HEK293T (cell line): ENCODE measurements around the gene LIX1L.

Experiments used
- ARNT ChIP-seq: fragments of 450-650 bp; IDR thresholded peaks from 2 replicates; pipeline ENCODE4 v1.6.1; 2017; ENCODE audit warnings: mild to moderate bottlenecking
- BHLHE40 ChIP-seq: fragments of 450-650 bp; IDR thresholded peaks from 2 replicates; pipeline ENCODE4 v1.6.1; 2016; ENCODE audit warnings: mild to moderate bottlenecking, moderate library complexity, borderline replicate concordance
- CTBP1 ChIP-seq: fragments of 450-650 bp; IDR thresholded peaks from 2 replicates; pipeline ENCODE4 v1.6.1; 2016; ENCODE audit warnings: borderline replicate concordance
- ELF4 ChIP-seq: fragments of 450-650 bp; IDR thresholded peaks from 2 replicates; pipeline ENCODE4 v1.6.1; 2017; ENCODE audit warnings: antibody characterized with exemption
- FOXK2 ChIP-seq: fragments of 450-650 bp; IDR thresholded peaks from 2 replicates; pipeline ENCODE4 v1.6.1; 2016; ENCODE audit warnings: mild to moderate bottlenecking
- FOXM1 ChIP-seq: fragments of 450-650 bp; IDR thresholded peaks from 2 replicates; pipeline ENCODE4 v1.6.1; 2017; ENCODE audit warnings: mild to moderate bottlenecking, borderline replicate concordance
- HDGF ChIP-seq: fragments of 450-650 bp; IDR thresholded peaks from 2 replicates; pipeline ENCODE4 v1.6.1; 2017; ENCODE audit warnings: antibody characterized with exemption, borderline replicate concordance
- L3MBTL2 ChIP-seq: fragments of 450-650 bp; conservative IDR thresholded peaks from 2 replicates; pipeline ENCODE4 v1.6.1; 2016; ENCODE audit warnings: mild to moderate bottlenecking
- LEF1 ChIP-seq: fragments of 450-650 bp; IDR thresholded peaks from 2 replicates; pipeline ENCODE4 v1.6.1; 2017; ENCODE audit warnings: mild to moderate bottlenecking, borderline replicate concordance
- NFRKB ChIP-seq: fragments of 450-650 bp; IDR thresholded peaks from 2 replicates; pipeline ENCODE4 v1.6.1; 2016; ENCODE audit warnings: mild to moderate bottlenecking, moderate library complexity
- SP1 ChIP-seq: fragments of 450-650 bp; IDR thresholded peaks from 2 replicates; pipeline ENCODE4 v1.6.1; 2017
- SUZ12 ChIP-seq: fragments of 450-650 bp; IDR thresholded peaks from 2 replicates; pipeline ENCODE4 v1.6.1; 2016; ENCODE audit warnings: mild to moderate bottlenecking
- TARDBP ChIP-seq: fragments of 450-650 bp; IDR thresholded peaks from 2 replicates; pipeline ENCODE4 v1.6.1; 2016
- ZNF384 ChIP-seq: fragments of 450-650 bp; IDR thresholded peaks from 2 replicates; pipeline ENCODE4 v1.6.1; 2016

DNA sequence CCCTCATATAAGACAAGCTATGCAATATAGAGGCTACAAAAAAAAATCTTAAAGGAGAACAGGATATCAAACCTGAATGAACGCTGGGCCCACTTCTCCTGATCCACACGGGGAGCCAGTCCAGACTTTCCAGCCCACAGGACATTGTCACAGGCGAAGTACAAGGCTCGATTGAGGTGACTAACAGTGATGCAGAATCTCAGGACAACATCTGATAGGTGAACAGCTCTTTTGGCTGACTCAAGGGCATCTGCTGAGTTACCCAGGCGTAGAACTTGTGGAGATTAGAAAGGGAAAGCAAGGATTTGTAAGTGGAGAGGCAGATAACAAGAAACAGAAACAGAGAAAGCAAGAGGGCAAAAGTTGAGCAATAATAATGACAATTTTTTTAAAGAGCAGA is 41.1 kb downstream of the LIX1L start:
- TF ChIP-seq NFRKB: no peak
- no peak for TF ChIP-seq ELF4
- no peak for TF ChIP-seq ARNT
- TF ChIP-seq SP1: no peak
- no peak for TF ChIP-seq SUZ12
- TF ChIP-seq BHLHE40: no peak
- no peak for TF ChIP-seq TARDBP
- TF ChIP-seq FOXM1: no peak
- TF ChIP-seq ZNF384: no peak
- no peak for TF ChIP-seq L3MBTL2
- no peak for TF ChIP-seq HDGF
- no peak for TF ChIP-seq FOXK2
- no peak for TF ChIP-seq LEF1
- no peak for TF ChIP-seq CTBP1
